ENCODE measurements around the gene SULT1E1. TPM values are rescaled to one million over a fixed set of nuclear protein-coding genes. Genes with fewer than 3 reads are reported as not detected.
A peak's percentile ranks its signal among the peaks of the same experiment; 100 is the strongest.

The SULT1E1 gene
- not detected for total RNA-seq

GRCh38 chr4:69860052-69860451 is at the start of gene SULT1E1:
TSS of gene SULT1E1 (minus strand) at chr4:69860145. CDS start at chr4:69857644, 2,501 bp downstream.
- Histone ChIP-seq H3K9me3 (no peaks in the 10 kb centered on the region), H3K36me3 (no peaks in the 10 kb centered on the region), H3K27me3 (no peaks in the 10 kb centered on the region), H3K27ac (no peak within 1 kb of the TSS), H3K4me3 (replicated peaks in 1 of 3) (no peak within 1 kb of the TSS), H3K4me1 (peaks cover 3 to 6% of the 10 kb centered on the region in 2 donors)
- TF ChIP-seq CTCF (IDR thresholded peaks at IDR 0.05) (no peak), POLR2A (IDR thresholded peaks at IDR 0.05) (no peak)
- DNase-seq = no peak
- 18 to 53% methylated on average over 1 of the region's 1 CpG for WGBS, 2 donors
- intact Hi-C loops (cut with DNase I) = no loop called here

GRCh38 chr4:69909195-69909594 is 49.2 kb upstream of the SULT1E1 start:
- H3K4me3 ChIP-seq (replicated peaks in 1 of 3) = no peak overlapping the region
- TF ChIP-seq POLR2A (IDR thresholded peaks at IDR 0.05) = no peak
- no peaks in the 10 kb centered on the region for H3K36me3 ChIP-seq
- H3K4me1 ChIP-seq = no peaks in the 10 kb centered on the region
- DNase-seq = no peak
- intact Hi-C loops (cut with DNase I) = no loop called here
- H3K9me3 ChIP-seq = no peaks in the 10 kb centered on the region
- no peak overlapping the region for H3K27ac ChIP-seq
- WGBS, 2 donors = 94 to 96% methylated on average over 4 of the region's 4 CpGs
- H3K27me3 ChIP-seq = no peaks in the 10 kb centered on the region

GRCh38 chr4:69907151-69907550 is 47.2 kb upstream of the SULT1E1 start:
- no peaks in the 10 kb centered on the region for H3K9me3 ChIP-seq
- TF ChIP-seq CTCF (IDR thresholded peaks at IDR 0.05) (no peak), POLR2A (IDR thresholded peaks at IDR 0.05) (no peak)
- intact Hi-C loops (cut with DNase I) = no loop called here
- WGBS, 2 donors = 61 to 73% methylated on average over 1 of the region's 1 CpG
- no peak overlapping the region for H3K27ac ChIP-seq
- no peak overlapping the region for H3K4me3 ChIP-seq (replicated peaks in 1 of 3)
- no peaks in the 10 kb centered on the region for H3K27me3 ChIP-seq
- H3K36me3 ChIP-seq = no peaks in the 10 kb centered on the region
- DNase-seq = no peak
- H3K4me1 ChIP-seq = no peaks in the 10 kb centered on the region

GRCh38 chr4:69896530-69897116 is 36.7 kb upstream of the SULT1E1 start:
- Histone ChIP-seq H3K27ac (no peak overlapping the region), H3K4me1 (no peaks in the 10 kb centered on the region), H3K4me3 (replicated peaks in 1 of 3) (no peak overlapping the region), H3K9me3 (no peaks in the 10 kb centered on the region), H3K36me3 (no peaks in the 10 kb centered on the region), H3K27me3 (no peaks in the 10 kb centered on the region)
- no peak for DNase-seq
- peak in 4 of 6 experiments; percentile 13 to 53 (median 52) for TF ChIP-seq CTCF (IDR thresholded peaks at IDR 0.05)
- TF ChIP-seq POLR2A (IDR thresholded peaks at IDR 0.05) = no peak
- intact Hi-C loops (cut with DNase I) = loop anchor here (10.0 kb wide), 1 partner anchor 608 kb away; no protein-coding TSS in a partner anchor

GRCh38 chr4:69894721-69895120 is 34.8 kb upstream of the SULT1E1 start:
- intact Hi-C loops (cut with DNase I) = loop anchor here (10.0 kb wide), 1 partner anchor 610 kb away; no protein-coding TSS in a partner anchor
- no peak for DNase-seq
- no peaks in the 10 kb centered on the region for H3K36me3 ChIP-seq
- no peak overlapping the region for H3K4me3 ChIP-seq (replicated peaks in 1 of 3)
- H3K9me3 ChIP-seq = no peaks in the 10 kb centered on the region
- WGBS, 2 donors = 93 to 95% methylated on average over 3 of the region's 3 CpGs
- no peaks in the 10 kb centered on the region for H3K4me1 ChIP-seq
- H3K27me3 ChIP-seq = no peaks in the 10 kb centered on the region
- TF ChIP-seq CTCF (IDR thresholded peaks at IDR 0.05) = no peak
- TF ChIP-seq POLR2A (IDR thresholded peaks at IDR 0.05) = no peak
- no peak overlapping the region for H3K27ac ChIP-seq
